GM18951 (cell line): ENCODE results near the gene CLASRP.
"Not testable (repeated sequence)": the region's sequence is repeated elsewhere in the genome, so short reads cannot be mapped to it uniquely, and the experiment has no call there.

Experiments
- POLR2A ChIP-seq: IDR thresholded peaks from 4 replicates; pipeline ENCODE4 v1.6.1; 2011; ENCODE audit warnings: mild to moderate bottlenecking; ENCODE audit not compliant: insufficient read length, insufficient read depth; ENCODE audit errors: extremely low read depth
- in situ Hi-C: fragments of 300-500 bp; cut with MboI; formaldehyde crosslinking; loops from one replicate; pipeline ENCODE4 v1.12.0; 2022; ENCODE audit warnings: low sequenced_read_pairs, mixed read lengths, inconsistent platforms; ENCODE audit not compliant: unreplicated experiment

CLASRP gene

DNA sequence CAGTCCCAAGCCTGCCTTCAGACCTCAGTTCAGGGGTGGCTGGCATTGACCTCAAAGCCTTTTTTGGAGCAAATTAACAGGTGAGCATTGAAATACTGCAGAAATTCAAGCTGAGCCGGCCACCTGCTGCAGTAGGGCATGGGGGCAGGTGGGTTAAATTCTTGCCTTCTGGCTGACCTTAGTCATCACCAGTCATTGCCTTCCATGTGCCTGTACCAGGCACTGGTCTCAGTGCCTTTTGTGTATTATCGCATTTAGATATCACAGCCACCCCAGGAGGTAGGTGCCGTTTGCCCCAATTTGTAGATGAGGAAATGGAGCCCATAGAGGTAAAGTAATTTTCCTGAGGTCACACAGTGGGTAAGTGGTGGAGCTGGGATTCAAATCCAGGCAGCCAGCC, 61.4 kb downstream of the CLASRP start:
- in situ Hi-C loops, result no loop called here
- no peak for TF ChIP-seq POLR2A

DNA sequence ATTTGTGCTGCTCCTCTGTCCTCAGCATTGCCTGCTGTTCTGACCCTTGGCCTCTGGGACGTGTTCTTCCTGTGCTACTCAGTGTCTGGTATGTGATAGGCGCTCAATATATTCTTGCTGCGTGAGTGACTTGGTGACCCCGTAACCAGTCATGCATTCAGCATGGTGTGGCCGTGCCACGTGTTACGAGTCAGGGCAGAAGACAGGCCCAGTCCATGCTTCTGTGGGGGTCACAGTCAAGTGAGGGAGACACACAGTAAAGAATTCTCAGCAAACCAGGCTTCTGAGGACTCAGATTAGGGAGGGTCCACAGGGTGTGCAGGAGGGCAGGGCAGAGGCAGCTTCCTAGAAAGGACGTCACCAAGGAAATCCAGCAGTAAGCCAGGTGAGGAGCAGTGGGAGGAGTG, 62.0 kb downstream of the CLASRP start:
- in situ Hi-C loops, result no loop called here
- no peak for TF ChIP-seq POLR2A

DNA sequence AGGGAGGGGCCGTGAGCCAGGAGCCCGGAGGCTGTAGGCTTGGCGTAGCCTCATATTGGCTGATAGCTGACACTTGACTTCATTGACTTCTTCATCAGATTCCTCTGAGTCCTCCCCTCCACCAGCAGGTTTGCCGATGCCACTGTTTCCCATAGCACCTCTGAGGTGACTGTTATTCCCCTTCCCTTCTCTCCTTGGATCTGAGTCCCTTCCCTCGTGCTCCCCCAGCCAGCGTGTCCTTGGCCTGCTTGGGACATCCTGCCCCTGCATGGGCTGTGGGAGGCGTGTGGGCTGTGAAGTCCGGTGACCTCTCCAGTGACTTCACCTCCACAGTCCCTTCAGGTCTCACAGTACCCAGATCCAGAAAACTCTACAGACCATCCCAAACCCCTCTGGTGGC, 63.0 kb downstream of the CLASRP start:
- in situ Hi-C loops, result no loop called here
- TF ChIP-seq POLR2A, result no peak

DNA sequence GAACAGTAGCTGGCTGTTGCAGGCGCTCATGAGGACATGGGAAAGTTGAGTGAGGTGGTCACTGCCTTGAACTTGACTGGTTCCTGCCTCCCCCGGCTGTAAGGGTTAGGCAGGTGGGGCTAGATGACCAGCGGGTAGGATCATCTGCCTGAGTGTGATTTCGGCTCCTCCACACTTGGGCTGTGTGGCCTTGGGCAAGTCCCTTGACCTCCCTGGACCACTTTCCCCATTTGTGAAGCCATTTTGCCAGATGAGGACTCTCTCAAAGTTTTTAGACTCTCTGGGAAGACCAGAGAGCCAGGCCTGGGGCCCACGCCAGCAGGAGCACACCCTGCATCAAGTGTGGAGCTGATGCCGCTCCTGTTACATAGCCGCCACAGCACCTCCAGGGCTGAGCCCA, 63.6 kb downstream of the CLASRP start:
- in situ Hi-C loops, result no loop called here
- no peak for TF ChIP-seq POLR2A

DNA sequence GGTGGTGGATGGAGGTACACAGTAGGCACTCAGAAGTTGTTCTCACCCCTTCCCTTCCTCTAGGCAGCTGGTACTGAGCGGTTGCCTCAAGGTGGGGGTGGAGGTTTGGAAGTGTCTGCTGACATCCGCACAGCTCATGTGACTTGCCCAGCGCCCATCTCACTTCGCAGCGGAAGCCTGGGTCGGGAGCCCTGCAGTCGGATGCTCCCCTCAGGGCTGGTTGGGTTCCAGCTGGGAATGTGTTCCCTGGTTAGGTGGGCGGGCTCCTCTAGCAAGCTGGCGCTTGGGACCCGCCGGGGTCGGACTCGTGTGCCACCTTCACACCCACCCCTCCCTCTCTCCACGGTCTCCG, 64.3 kb downstream of the CLASRP start:
- TF ChIP-seq POLR2A, result no peak
- in situ Hi-C loops, result no loop called here

DNA sequence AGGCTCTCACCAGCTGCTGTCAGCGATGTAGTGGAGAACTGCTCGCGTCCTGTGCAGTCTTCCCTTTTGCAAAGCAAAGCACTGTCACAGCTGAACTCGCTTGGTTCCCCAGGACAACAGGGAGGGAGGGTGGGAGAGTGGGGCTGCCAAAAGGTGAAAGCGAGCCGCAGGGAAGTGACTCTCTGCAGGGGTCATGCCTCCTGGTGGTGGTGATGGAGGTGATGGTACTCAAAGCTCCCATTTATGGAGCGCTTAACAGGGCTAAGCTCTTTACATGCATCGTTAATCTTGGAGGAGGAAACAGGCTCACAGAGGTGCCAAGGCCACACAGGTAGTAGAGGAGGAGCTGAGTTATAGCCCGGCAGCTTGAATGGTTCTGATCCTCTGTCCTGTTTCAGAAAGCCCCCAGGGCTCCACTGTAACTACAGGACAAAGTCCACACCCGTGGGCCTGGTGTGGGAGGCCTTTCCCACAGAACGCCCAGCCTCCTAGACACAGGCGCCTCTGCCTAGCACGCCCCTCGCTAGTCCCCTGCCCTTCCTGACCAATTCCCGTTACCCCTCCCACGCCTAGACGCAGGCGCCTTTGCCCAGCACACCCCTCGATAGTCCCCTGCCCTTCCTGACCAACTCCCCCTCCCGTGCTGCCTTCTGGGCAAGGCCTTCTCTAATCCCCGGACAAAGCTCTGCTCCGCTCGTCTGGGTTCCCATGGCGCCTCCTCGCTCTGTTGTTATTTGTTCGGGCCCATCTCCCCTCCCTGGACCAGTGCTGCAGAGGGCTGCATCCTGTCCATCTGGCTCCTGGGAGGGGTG, 64.9 kb downstream of the CLASRP start:
- in situ Hi-C loops, result no loop called here
- no peak for TF ChIP-seq POLR2A

DNA sequence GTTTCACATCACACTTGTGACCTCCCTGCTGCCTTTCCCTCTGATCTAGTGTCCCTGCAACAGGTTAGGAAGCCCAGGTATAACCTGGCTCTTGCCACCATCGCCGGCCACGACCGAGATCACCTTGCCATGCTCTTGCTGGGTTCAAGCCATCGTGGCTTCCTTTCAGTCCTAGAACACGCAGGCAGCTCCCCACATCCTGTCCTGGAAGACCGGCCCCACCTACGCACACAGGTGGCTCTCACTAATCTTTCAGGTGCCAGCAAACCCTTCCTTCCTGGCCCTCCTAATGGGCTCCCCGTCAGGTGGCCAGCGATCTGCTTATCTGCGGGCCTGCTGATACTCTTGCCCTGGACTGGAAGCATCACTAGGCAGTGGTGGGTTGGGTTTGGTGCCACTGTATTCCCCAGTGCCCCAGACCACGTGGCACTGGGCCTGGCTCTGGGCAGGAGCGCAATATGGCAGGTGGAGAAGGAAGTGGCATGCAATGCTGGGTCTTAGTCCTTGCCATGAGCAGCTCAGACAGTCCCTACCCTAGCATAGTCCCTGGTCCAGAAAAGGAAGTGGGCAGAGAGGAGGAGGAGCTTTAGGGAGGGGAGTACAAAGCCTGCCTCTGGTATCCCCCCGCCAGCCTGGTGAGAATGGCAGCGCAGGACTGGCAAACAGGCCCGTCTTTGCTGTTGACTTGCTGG, 66.0 kb downstream of the CLASRP start:
- in situ Hi-C loops, result no loop called here
- TF ChIP-seq POLR2A, result no peak

DNA sequence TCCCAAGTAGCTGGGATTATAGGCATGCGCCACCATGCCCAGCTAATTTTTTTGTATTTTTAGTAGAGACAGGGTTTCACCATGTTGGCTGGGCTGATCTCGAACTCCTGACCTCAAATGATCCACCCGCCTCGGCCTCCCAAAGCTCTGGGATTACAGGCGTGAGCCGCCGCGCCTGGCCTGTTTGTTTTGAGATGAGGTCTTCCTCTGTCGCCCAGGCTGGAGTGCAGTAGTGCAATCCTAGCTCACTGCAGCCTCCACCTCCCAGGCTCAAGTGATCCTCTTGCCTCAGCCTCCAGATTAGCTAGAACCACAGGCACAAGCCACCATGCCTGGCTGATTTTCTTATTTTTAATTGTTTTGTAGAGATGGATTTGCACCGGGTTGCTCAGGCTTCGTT, 67.5 kb downstream of the CLASRP start:
- in situ Hi-C loops, result not testable (repeated sequence)

DNA sequence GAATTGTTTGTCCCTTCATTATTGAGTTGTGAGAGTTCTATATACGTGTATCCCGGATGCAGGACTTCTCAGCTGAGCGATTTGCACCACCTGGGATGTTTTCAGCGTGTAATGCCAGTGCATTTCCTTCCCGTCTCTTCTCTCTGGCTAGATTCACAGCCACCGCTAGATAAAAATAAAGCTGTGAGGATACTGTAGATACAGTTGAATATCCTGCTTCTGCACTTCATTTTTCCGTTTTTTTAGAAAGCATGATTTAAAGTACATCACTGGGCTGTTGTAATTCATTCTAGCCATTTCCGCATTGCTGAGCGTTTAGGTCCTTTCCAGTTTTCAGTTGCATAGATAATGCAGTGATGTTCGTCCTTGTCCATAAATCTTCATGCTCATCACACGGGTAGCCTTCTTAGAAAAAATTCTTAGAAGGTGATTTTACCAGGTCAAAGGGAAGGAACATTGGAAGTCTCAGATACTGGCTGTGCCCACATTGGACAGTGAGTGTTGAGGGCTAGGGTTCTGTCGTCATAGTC, 68.8 kb downstream of the CLASRP start:
- no peak for TF ChIP-seq POLR2A
- in situ Hi-C loops, result no loop called here

DNA sequence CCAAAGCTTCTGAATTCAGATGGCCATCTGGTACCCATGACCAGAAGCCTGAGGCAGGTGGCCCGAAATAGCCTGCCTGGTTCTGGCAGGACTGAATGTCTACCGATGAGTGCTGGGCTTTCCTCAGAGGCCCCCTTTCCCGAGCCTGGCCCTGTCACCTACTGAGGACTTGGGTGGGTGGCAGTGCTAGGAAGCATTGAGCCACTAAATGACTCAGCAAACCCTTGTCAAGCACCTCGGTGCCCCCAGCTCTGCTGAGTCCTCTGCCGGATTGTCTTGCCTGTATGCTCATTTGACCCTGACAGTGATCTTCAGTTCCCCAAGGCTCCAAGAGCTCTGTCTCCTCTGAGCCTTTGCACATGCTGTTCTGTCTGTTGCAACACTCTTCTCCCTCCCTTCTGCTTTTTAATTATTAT, 72.0 kb downstream of the CLASRP start:
- no peak for TF ChIP-seq POLR2A
- in situ Hi-C loops, result no loop called here

DNA sequence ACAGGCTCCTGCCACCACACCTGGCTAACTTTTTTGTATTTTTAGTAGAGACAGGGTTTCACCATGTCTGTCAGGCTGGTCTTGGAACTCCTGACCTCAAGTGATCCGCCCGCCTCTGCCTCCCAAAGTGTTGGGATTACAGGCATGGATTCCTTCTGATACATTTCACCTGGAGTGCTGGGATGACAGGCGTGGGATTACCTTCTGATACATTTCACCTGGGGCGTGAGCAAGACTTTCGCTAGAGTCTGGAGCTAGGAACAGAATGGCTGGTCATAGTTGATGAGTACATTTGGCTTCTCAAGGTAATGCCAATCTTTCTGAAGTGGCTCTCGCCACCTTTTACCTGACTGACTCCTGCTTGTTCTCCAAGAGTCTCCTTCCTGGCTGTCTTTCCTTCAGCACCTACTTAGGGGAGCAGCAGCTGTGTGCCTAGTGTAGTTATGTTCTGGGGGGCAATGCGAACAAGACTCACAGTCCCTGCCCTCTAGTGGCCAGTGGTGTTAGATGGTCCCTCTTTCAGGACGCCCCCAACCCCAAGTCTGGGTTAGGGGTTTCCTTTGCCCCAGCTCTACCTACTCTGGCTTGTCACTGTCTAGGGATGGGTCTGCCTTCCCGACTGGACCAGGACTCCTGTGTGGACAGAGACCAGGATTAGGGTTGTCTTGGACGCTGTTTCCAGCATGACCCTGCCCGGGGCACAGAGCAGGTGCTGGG, 73.4 kb downstream of the CLASRP start:
- TF ChIP-seq POLR2A, result no peak
- in situ Hi-C loops, result no loop called here

DNA sequence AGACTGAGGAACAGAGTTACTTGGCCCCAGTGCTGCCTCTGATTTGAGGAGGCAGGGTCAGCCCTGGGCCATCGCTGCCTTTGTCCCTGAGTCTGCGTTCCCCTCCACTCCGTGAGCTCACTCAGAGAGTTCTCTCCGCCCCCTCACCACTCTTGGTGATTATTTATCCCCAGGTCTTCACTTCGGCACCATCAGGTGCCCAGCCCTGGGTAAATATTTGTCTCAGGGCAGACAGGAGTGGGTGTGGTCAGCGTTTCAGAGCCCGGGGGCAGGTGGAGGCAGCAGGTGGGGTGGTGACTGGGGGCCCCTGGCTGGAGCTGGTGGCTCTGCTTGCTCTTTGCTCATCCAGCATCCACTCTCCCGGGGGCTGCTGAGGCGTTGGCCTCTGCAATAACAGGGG, 74.8 kb downstream of the CLASRP start:
- TF ChIP-seq POLR2A, result no peak
- in situ Hi-C loops, result no loop called here

DNA sequence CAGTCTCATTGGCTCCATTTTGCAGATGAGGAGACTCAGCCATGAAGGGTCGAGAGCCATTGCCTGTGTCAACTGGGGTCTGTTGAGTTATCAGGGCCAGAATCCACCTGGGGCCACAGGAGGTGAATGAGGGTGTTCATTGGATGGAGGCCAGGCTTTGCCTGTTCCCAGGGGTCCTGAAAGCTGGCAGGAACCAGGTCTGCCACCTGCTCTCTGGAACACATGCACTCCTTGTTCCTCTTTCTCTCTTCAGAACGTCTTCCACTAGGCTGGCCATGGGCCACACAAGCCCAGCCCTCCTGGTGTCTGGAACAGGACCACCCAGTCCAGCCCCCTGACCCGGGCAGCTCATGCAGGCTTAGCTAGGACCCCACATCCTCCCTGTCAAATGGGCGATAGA, 75.3 kb downstream of the CLASRP start:
- TF ChIP-seq POLR2A, result no peak
- in situ Hi-C loops, result no loop called here
